ENCODE data around the gene HEATR5A.
"Not testable (repeated sequence)": the region's sequence is repeated elsewhere in the genome, so short reads cannot be mapped to it uniquely, and the experiment has no call there.

Gene HEATR5A

GRCh38 chr14:31283578-31284252 lies 136.6 kb downstream of the HEATR5A start:
- no peak for DNase-seq (ENCODE audit: low read depth)

- no peak for DNase-seq (ENCODE audit: low read depth)
These were observed 137.2 kb downstream of the HEATR5A start for GRCh38 chr14:31283153-31283552.

GRCh38 chr14:31280871-31281220 lies 139.5 kb downstream of the HEATR5A start:
- no peak for DNase-seq (ENCODE audit: low read depth)

- DNase-seq (ENCODE audit: low read depth): no peak
These were observed 140.0 kb downstream of the HEATR5A start for GRCh38 chr14:31280132-31280870.

GRCh38 chr14:31278883-31279282 lies 141.5 kb downstream of the HEATR5A start:
- no peak for DNase-seq (ENCODE audit: low read depth)

GRCh38 chr14:31277085-31277484 lies 143.3 kb downstream of the HEATR5A start:
- DNase-seq (ENCODE audit: low read depth): no peak

GRCh38 chr14:31276417-31276816 lies 143.9 kb downstream of the HEATR5A start:
- DNase-seq (ENCODE audit: low read depth): not testable (repeated sequence)

GRCh38 chr14:31275731-31276130 lies 144.6 kb downstream of the HEATR5A start:
- no peak for DNase-seq (ENCODE audit: low read depth)

- no peak for DNase-seq (ENCODE audit: low read depth)
These were observed 148.7 kb downstream of the HEATR5A start for GRCh38 chr14:31271648-31272047.

- no peak for DNase-seq (ENCODE audit: low read depth)
These were observed 150.1 kb downstream of the HEATR5A start for GRCh38 chr14:31270196-31270772.

GRCh38 chr14:31269634-31270195 lies 150.6 kb downstream of the HEATR5A start:
- no peak for DNase-seq (ENCODE audit: low read depth)

GRCh38 chr14:31268216-31268615 lies 152.1 kb downstream of the HEATR5A start:
- no peak for DNase-seq (ENCODE audit: low read depth)

- no peak for DNase-seq (ENCODE audit: low read depth)
These were observed 153.7 kb downstream of the HEATR5A start for GRCh38 chr14:31266437-31267331.

GRCh38 chr14:31265701-31266398 lies 154.5 kb downstream of the HEATR5A start:
- DNase-seq (ENCODE audit: low read depth): no peak

- DNase-seq (ENCODE audit: low read depth): peak; percentile 97
These were observed 156.7 kb downstream of the HEATR5A start for GRCh38 chr14:31263485-31264133.

- DNase-seq (ENCODE audit: low read depth): no peak
These were observed 158.3 kb downstream of the HEATR5A start for GRCh38 chr14:31261859-31262731.

- DNase-seq (ENCODE audit: low read depth): no peak
These were observed 158.9 kb downstream of the HEATR5A start for GRCh38 chr14:31261523-31261858.

- DNase-seq (ENCODE audit: low read depth): not testable (repeated sequence)
These were observed 161.3 kb downstream of the HEATR5A start for GRCh38 chr14:31259040-31259435.

GRCh38 chr14:31258427-31259039 lies 161.8 kb downstream of the HEATR5A start:
- no peak for DNase-seq (ENCODE audit: low read depth)
